NB4 (cell line): ENCODE measurements around the gene WNT7A.

Source experiments
- DNase-seq: peaks from one replicate; pipeline ENCODE4 v3.0.0; 2010; ENCODE audit warnings: low read depth
- H3K4me3 ChIP-seq: one replicate; pipeline ENCODE4 v1.5.1; 2011; ENCODE audit warnings: mild to moderate bottlenecking, low read depth, low read length, moderate library complexity
- MYC ChIP-seq: IDR thresholded peaks from 2 replicates; pipeline ENCODE4 v1.6.1; 2011; ENCODE audit warnings: low read depth, low read length
- POLR2A ChIP-seq: IDR thresholded peaks from 2 replicates; pipeline ENCODE4 v1.6.1; 2011; ENCODE audit warnings: mild to moderate bottlenecking; ENCODE audit not compliant: insufficient read length; ENCODE audit errors: extremely low read depth
- TF ChIP-seq, protein P1 (sequence below): IDR thresholded peaks from one replicate; pipeline ENCODE4 v1.5.1; 2012; ENCODE audit warnings: low read depth, low read length
- TF ChIP-seq, protein P2 (sequence below): IDR thresholded peaks from 2 replicates; pipeline ENCODE4 v1.6.1; 2011; ENCODE audit warnings: low read depth, low read length

The WNT7A gene

DNA sequence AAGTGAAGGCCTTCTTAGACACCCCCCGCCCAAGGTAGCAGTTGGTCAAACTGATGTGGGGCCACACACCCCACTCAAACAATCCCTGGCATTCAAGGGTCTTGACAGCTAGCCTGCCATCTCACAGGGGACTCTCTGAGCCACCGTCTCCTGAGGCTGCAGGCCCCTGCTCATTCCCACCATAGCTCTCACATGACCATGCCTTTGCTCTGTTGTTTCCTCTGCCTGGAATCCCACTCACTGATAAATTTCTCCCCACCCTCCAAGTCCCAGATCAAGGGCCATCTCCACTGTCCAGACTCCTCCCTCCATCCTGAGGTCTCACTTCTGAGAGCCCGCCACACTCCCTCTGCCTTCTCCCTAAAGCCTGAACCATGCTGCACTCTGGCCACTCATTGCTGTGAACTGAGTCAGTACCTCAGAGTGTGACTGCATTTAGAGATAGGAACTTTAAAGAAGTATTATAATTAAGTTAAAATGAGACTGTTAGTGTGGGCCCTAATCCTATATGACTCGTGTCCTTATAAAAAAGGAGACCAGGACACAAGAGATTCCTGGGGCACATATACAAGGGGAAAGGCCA is 10.0 kb downstream of the WNT7A start:
- TF ChIP-seq POLR2A (no peak), MYC (no peak)
- TF ChIP-seq, protein P1, sequence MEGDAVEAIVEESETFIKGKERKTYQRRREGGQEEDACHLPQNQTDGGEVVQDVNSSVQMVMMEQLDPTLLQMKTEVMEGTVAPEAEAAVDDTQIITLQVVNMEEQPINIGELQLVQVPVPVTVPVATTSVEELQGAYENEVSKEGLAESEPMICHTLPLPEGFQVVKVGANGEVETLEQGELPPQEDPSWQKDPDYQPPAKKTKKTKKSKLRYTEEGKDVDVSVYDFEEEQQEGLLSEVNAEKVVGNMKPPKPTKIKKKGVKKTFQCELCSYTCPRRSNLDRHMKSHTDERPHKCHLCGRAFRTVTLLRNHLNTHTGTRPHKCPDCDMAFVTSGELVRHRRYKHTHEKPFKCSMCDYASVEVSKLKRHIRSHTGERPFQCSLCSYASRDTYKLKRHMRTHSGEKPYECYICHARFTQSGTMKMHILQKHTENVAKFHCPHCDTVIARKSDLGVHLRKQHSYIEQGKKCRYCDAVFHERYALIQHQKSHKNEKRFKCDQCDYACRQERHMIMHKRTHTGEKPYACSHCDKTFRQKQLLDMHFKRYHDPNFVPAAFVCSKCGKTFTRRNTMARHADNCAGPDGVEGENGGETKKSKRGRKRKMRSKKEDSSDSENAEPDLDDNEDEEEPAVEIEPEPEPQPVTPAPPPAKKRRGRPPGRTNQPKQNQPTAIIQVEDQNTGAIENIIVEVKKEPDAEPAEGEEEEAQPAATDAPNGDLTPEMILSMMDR, result no peak
- TF ChIP-seq, protein P2, sequence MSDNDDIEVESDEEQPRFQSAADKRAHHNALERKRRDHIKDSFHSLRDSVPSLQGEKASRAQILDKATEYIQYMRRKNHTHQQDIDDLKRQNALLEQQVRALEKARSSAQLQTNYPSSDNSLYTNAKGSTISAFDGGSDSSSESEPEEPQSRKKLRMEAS, result no peak
- no peak overlapping the region for H3K4me3 ChIP-seq
- DNase-seq, result no peak

DNA sequence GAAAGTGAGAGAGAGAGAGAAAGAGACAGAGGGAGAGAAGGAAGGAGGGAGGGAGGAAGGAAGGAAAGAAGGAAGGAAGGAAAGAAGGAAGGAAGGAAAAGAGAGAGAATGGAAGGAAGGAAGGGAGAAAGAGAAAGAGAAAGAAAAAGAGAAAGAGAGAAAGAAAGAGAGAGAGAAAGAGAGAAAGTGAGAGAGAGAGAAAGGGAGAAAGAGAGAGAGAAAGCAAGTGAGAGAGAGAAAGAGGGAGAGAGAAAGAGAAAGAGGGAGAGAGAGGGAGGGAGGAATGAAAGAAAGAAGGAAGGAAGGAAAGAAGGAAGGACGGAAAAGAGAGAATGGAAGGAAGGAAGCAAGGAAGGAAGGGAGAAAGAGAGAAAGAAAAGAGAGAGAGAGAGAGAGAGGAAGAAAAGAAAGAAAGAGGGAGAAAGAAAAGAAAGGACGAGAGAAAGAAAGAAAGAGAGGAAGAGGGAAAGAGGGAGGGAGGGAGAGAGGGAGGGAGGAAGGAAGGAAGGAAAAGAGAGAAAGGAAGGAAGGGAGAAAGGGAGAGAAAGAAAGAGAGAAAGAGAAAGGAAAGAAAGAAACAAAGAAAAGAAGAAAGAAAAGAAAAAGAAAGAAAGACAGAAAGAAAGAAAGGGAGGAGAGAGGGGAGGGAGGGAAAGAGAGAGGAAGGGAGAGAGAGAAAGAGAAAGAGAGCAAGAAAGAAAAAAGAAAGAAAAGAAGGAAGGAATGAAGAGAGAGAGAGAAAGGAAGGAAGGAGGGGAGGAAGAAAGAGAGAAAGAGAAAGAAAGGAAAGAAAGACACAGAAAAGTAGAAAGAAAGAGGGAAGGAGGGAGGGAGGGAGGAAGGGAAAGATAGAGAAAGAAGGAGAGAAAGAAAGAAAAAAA is 10.8 kb downstream of the WNT7A start:
- DNase-seq, result no peak
- TF ChIP-seq POLR2A (no peak), MYC (no peak)
- TF ChIP-seq, protein P2, result no peak
- TF ChIP-seq, protein P1, result no peak
- no peak overlapping the region for H3K4me3 ChIP-seq

GRCh38 chr3:13867732-13868131 is 12.1 kb downstream of the WNT7A start:
- no peak overlapping the region for H3K4me3 ChIP-seq
- TF ChIP-seq, protein P1, result no peak
- TF ChIP-seq, protein P2, result no peak
- no peak for TF ChIP-seq POLR2A
- no peak for TF ChIP-seq MYC
- no peak for DNase-seq

GRCh38 chr3:13866041-13866965 is 13.6 kb downstream of the WNT7A start:
- H3K4me3 ChIP-seq, result no peak overlapping the region
- TF ChIP-seq MYC (no peak), POLR2A (no peak)
- TF ChIP-seq, protein P2, result no peak
- TF ChIP-seq, protein P1, result no peak
- DNase-seq, result peak; percentile 22

GRCh38 chr3:13865581-13865980 is 14.3 kb downstream of the WNT7A start:
- DNase-seq, result no peak
- H3K4me3 ChIP-seq, result no peak overlapping the region
- TF ChIP-seq, protein P1, result no peak
- TF ChIP-seq, protein P2, result no peak
- no peak for TF ChIP-seq MYC
- no peak for TF ChIP-seq POLR2A
